Astrocyte (in vitro differentiated cells and primary cell): Measurements from ENCODE around the gene CHMP4B. TPM values are rescaled to one million over a fixed set of nuclear protein-coding genes. Genes with fewer than 3 reads are reported as not detected.
A peak's percentile ranks its signal among the peaks of the same experiment; 100 is the strongest.
"Not testable (repeated sequence)": the region's sequence is repeated elsewhere in the genome, so short reads cannot be mapped to it uniquely, and the experiment has no call there.

Experiments
- DNase-seq: peaks from one replicate; pipeline ENCODE4 v3.0.0-alpha.2; 2010; ENCODE audit warnings: low read depth
- FAIRE-seq: peaks from 2 replicates; lab custom pipeline; 2011; peaks lifted over from hg19 to GRCh38; lab: Jason Lieb, UNC
- H2AFZ ChIP-seq: 2 replicates; pipeline ENCODE4 v1.6.0; 2012; ENCODE audit warnings: low read depth, low read length, inconsistent platforms
- H3K27ac ChIP-seq: 2 replicates; pipeline ENCODE4 v1.5.1; 2011; ENCODE audit warnings: low read depth, low read length, inconsistent platforms
- H3K27me3 ChIP-seq: 2 replicates; pipeline ENCODE4 v1.6.0; 2011; ENCODE audit warnings: low read length, inconsistent platforms; ENCODE audit not compliant: insufficient read depth
- H3K36me3 ChIP-seq: 2 replicates; pipeline ENCODE4 v1.5.1; 2011; ENCODE audit warnings: low read length, inconsistent platforms; ENCODE audit not compliant: insufficient read depth
- H3K4me1 ChIP-seq: 2 replicates; pipeline ENCODE4 v1.5.1; 2011; ENCODE audit warnings: low read length, inconsistent platforms; ENCODE audit not compliant: insufficient read depth
- H3K4me2 ChIP-seq: 2 replicates; pipeline ENCODE4 v1.6.0; 2012; ENCODE audit warnings: low read length, inconsistent platforms
- H3K4me3 ChIP-seq: 2 replicates; pipeline ENCODE4 v1.5.1; 2011; ENCODE audit warnings: low read depth, mild to moderate bottlenecking, low read length, inconsistent platforms; ENCODE audit not compliant: insufficient read depth
- H3K79me2 ChIP-seq: 2 replicates; pipeline ENCODE4 v1.6.0; 2012; ENCODE audit warnings: mild to moderate bottlenecking, low read length, inconsistent platforms; ENCODE audit not compliant: insufficient read depth
- H3K9ac ChIP-seq: 2 replicates; pipeline ENCODE4 v1.6.0; 2012; ENCODE audit warnings: mild to moderate bottlenecking, low read length, inconsistent platforms
- H3K9me3 ChIP-seq: 2 replicates; pipeline ENCODE4 v1.5.1; 2012; ENCODE audit warnings: low read depth, mild to moderate bottlenecking, low read length, inconsistent platforms; ENCODE audit not compliant: insufficient read depth
- H4K20me1 ChIP-seq: 2 replicates; pipeline ENCODE4 v1.6.0; 2012; ENCODE audit warnings: low read length, inconsistent platforms; ENCODE audit not compliant: insufficient read depth
- H3K27ac Mint-ChIP-seq: one replicate; pipeline ENCODE4 v1.8.0; 2021; ENCODE audit warnings: mild to moderate bottlenecking, mixed read lengths; ENCODE audit not compliant: unreplicated experiment
- H3K27me3 Mint-ChIP-seq: one replicate; pipeline ENCODE4 v1.8.0; 2021; ENCODE audit warnings: low read depth, mixed read lengths; ENCODE audit not compliant: unreplicated experiment
- H3K36me3 Mint-ChIP-seq: one replicate; pipeline ENCODE4 v1.8.0; 2021; ENCODE audit warnings: low read depth, mixed read lengths; ENCODE audit not compliant: unreplicated experiment
- H3K4me1 Mint-ChIP-seq: one replicate; pipeline ENCODE4 v1.8.0; 2021; ENCODE audit warnings: low read depth, mixed read lengths; ENCODE audit not compliant: unreplicated experiment
- H3K4me3 Mint-ChIP-seq: one replicate; pipeline ENCODE4 v1.8.0; 2021; ENCODE audit warnings: mild to moderate bottlenecking, moderate library complexity, mixed read lengths; ENCODE audit not compliant: unreplicated experiment
- H3K9me3 Mint-ChIP-seq: one replicate; pipeline ENCODE4 v1.8.0; 2021; ENCODE audit warnings: mild to moderate bottlenecking, mixed read lengths; ENCODE audit not compliant: unreplicated experiment
- CTCF ChIP-seq: IDR thresholded peaks from 2 replicates; pipeline ENCODE4 v1.5.1; 2011; ENCODE audit warnings: low read depth, mild to moderate bottlenecking, inconsistent platforms, low read length, moderate library complexity; ENCODE audit not compliant: insufficient read depth
- EZH2 ChIP-seq: IDR thresholded peaks from 2 replicates; pipeline ENCODE4 v1.6.1; 2012; ENCODE audit warnings: mild to moderate bottlenecking, low read length, inconsistent platforms; ENCODE audit not compliant: insufficient read depth
- total RNA-seq: library from RNA; stranded (reverse); gene quantifications from 2 replicates; pipeline ENCODE4 v1.2.1, GENCODE V29; 2021

The CHMP4B gene
- total RNA-seq, 1 donor from 2014 or later, result 90.6 TPM

GRCh38 chr20:33791021-33791420 is 20.1 kb upstream of the CHMP4B start:
- no peak overlapping the region for H3K4me3 Mint-ChIP-seq
- peaks cover 7% of the 10 kb centered on the region for H3K36me3 Mint-ChIP-seq
- H3K9ac ChIP-seq, result no peak overlapping the region
- no peak for DNase-seq
- H3K27ac ChIP-seq, result no peak overlapping the region
- H3K27ac Mint-ChIP-seq, result no peak overlapping the region
- H2AFZ ChIP-seq, result no peak overlapping the region
- H3K9me3 ChIP-seq, result no peaks in the 10 kb centered on the region
- H4K20me1 ChIP-seq, result no peaks in the 10 kb centered on the region
- no peak for TF ChIP-seq EZH2
- no peak for TF ChIP-seq CTCF
- no peaks in the 10 kb centered on the region for H3K36me3 ChIP-seq
- no peaks in the 10 kb centered on the region for H3K9me3 Mint-ChIP-seq
- H3K27me3 ChIP-seq, result no peaks in the 10 kb centered on the region
- H3K4me1 Mint-ChIP-seq, result peaks cover 16% of the 10 kb centered on the region
- H3K4me1 ChIP-seq, result peaks cover 15% of the 10 kb centered on the region
- no peaks in the 10 kb centered on the region for H3K79me2 ChIP-seq
- no peak overlapping the region for H3K4me3 ChIP-seq
- no peak overlapping the region for H3K4me2 ChIP-seq
- no peak for FAIRE-seq
- H3K27me3 Mint-ChIP-seq, result peaks cover 5% of the 10 kb centered on the region

GRCh38 chr20:33791540-33791939 is 19.6 kb upstream of the CHMP4B start:
- H3K9me3 ChIP-seq, result no peaks in the 10 kb centered on the region
- no peaks in the 10 kb centered on the region for H3K79me2 ChIP-seq
- Mint-ChIP-seq H3K4me1 (peaks cover 16% of the 10 kb centered on the region), H3K9me3 (no peaks in the 10 kb centered on the region), H3K27me3 (peaks cover 5% of the 10 kb centered on the region), H3K36me3 (peaks cover 7% of the 10 kb centered on the region), H3K4me3 (no peak overlapping the region), H3K27ac (no peak overlapping the region)
- H3K4me3 ChIP-seq, result no peak overlapping the region
- peaks cover 15% of the 10 kb centered on the region for H3K4me1 ChIP-seq
- H3K9ac ChIP-seq, result no peak overlapping the region
- H3K36me3 ChIP-seq, result no peaks in the 10 kb centered on the region
- no peak overlapping the region for H3K27ac ChIP-seq
- DNase-seq, result no peak
- H4K20me1 ChIP-seq, result no peaks in the 10 kb centered on the region
- TF ChIP-seq EZH2 (no peak), CTCF (no peak)
- no peak for FAIRE-seq
- no peak overlapping the region for H3K4me2 ChIP-seq
- no peak overlapping the region for H2AFZ ChIP-seq
- no peaks in the 10 kb centered on the region for H3K27me3 ChIP-seq

- Histone ChIP-seq H3K9ac (no peak overlapping the region), H4K20me1 (no peaks in the 10 kb centered on the region), H3K4me3 (no peak overlapping the region), H3K4me2 (no peak overlapping the region), H3K4me1 (peaks cover 15% of the 10 kb centered on the region), H3K27ac (no peak overlapping the region), H3K9me3 (no peaks in the 10 kb centered on the region), H2AFZ (no peak overlapping the region), H3K27me3 (no peaks in the 10 kb centered on the region), H3K79me2 (no peaks in the 10 kb centered on the region), H3K36me3 (no peaks in the 10 kb centered on the region)
- H3K9me3 Mint-ChIP-seq, result no peaks in the 10 kb centered on the region
- FAIRE-seq (no peak), DNase-seq (peak; percentile 31)
- peaks cover 5% of the 10 kb centered on the region for H3K27me3 Mint-ChIP-seq
- TF ChIP-seq CTCF (peak; percentile 63), EZH2 (no peak)
- H3K27ac Mint-ChIP-seq, result no peak overlapping the region
- H3K4me3 Mint-ChIP-seq, result no peak overlapping the region
- peaks cover 16% of the 10 kb centered on the region for H3K4me1 Mint-ChIP-seq
- H3K36me3 Mint-ChIP-seq, result peaks cover 7% of the 10 kb centered on the region
These were observed 19.1 kb upstream of the CHMP4B start for GRCh38 chr20:33791959-33792597.

GRCh38 chr20:33792598-33792989 is 18.6 kb upstream of the CHMP4B start:
- not testable (repeated sequence) for H3K9ac ChIP-seq, H3K4me2 ChIP-seq, H3K9me3 Mint-ChIP-seq, H3K79me2 ChIP-seq, FAIRE-seq, H3K27me3 Mint-ChIP-seq, DNase-seq, H4K20me1 ChIP-seq, H3K27ac ChIP-seq, H3K36me3 Mint-ChIP-seq, H3K4me3 ChIP-seq, H3K9me3 ChIP-seq, H3K27me3 ChIP-seq, H3K27ac Mint-ChIP-seq, H2AFZ ChIP-seq, H3K36me3 ChIP-seq, H3K4me3 Mint-ChIP-seq
- H3K4me1 Mint-ChIP-seq, result peaks cover 16% of the 10 kb centered on the region
- H3K4me1 ChIP-seq, result peaks cover 15% of the 10 kb centered on the region
